ENCODE data around the gene AKAP6.

The AKAP6 gene

DNA sequence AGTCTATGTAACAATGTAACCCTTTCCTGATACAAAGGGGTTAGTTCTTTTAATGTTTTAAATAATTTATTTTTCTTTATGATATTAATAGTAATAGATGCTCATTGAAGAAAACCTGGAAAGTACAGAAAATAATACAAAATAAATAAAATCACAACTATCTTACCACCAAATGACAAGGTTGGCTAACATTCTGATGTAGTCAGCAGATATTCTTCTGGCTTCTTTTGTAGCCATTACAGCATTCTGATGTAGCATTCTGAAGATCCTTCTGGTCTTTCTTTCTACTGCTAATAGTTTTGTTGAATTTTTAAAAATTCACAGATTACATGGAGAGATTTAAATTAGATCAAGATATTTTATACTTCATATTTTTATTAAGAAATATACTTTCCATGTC lies 301.6 kb downstream of the AKAP6 start:
- DNase-seq, result no peak

DNA sequence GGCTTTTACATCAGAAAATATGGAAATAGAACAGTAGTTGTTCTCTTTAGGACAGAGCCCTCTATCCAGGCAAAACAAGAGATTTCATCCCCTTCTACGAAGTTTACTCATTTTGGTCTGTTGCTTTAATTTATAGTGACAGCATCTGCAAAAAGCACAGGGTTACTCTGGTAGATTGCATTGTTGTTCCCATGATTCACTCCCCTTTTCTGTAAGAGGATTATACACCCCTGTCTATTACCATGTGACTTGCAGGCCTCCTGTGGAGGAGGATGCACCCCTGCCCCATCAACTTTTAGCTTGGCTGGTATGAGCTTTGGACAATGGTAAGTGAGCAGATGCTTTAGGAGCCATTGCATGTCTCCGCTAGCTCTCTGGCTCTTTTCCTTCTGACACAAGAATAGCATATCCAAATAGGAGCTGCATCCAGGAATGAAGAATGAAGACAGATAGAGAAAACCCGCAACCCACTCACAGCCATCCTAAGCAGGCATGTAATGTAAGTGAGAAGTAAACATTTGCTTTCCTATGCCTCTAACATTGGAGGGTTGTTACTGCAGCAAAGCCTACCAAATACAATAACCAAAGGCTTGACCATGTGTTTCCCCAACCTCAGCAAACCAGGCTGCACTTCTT lies 304.2 kb downstream of the AKAP6 start:
- no peak for DNase-seq

- no peak for DNase-seq
Measured at GRCh38 chr14:32633930-32634329, 304.8 kb downstream of the AKAP6 start.

DNA sequence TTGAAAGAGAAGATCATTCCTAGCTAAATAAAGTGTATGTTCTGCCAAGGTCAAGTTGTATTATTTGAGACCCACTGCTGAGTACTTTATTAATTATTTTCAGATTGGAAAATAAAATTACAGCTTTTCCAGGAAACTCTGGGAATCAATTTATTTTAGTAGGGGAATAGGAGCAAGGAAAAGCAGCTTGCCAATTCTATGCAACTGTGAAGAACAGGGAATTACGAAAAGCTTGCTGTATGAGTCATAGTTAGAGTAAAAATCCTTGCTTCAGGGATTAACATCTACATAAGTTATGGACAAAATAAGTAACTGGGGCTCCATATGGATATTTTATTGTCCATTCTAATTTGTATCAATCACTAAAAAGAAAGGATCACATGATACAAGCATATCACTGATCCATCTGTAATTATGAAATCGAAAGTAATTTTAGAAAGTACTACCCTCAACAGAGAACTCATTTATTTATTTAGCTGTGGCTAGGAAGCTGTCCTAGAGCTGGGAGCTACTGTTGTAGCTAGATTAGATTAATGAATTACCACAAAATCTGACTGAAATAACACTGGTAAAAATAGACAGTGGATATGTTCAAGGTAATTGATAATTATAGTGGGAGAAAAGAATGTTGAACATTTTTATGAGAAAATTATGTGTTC lies 306.1 kb downstream of the AKAP6 start:
- DNase-seq, result no peak

GRCh38 chr14:32637582-32637981 lies 308.5 kb downstream of the AKAP6 start:
- no peak for DNase-seq

DNA sequence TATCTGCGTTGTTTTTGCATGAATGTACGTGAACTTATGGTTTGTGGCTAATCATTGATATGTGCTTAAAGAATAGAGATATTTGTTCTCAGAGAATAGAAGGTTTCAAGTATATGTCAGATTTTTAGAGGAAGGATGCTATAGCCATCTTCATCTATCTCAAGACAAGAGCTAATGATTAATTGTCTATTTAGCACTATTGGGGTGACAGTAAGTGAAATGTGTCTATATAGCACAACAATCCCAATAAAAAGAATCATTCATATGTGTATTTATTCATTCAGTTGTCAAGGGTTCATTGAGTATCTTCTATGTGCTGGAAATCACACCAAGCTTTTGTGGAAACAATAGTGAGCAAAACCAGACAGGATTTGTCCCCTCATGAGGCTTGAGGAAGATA lies 310.1 kb downstream of the AKAP6 start:
- DNase-seq, result no peak

GRCh38 chr14:32645551-32645950 lies 316.5 kb downstream of the AKAP6 start:
- no peak for DNase-seq

DNA sequence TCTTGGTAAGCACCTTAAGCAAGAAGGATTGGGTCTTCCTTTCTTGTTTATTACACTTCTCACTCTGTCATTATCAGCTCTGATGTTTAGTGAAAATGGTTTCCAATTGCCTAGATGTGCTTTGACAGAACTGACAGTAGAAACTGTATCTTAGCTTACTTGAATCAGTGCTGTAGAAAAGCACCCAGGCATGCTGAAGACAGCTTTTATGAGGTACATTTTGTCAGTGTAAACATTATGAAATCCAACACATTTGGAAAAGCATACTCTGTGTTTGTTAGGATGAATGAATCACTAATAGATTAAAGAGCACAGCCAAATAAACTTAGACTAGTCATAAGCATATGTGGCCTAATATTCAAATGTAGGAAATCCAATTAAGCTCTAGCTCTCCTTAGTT lies 319.3 kb downstream of the AKAP6 start:
- DNase-seq, result no peak

DNA sequence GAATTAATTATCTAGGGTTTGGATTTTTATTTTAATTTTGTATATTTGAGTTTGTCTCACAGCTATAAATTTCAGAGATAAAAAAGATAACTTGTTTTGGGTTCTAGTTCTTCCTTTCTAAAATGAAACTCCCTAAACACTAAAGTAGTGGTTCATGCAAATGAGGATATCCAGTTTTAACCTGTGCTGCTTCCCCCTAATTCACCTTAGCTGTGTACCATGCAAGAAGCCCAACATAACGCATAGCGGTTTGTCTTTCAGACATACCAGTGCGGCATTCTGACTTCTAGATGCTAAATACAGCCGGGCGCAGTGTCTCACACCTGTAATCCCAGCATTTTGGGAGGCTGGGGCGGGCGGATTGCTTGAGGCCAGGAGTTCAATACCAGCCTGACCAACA lies 320.9 kb downstream of the AKAP6 start:
- no peak for DNase-seq

DNA sequence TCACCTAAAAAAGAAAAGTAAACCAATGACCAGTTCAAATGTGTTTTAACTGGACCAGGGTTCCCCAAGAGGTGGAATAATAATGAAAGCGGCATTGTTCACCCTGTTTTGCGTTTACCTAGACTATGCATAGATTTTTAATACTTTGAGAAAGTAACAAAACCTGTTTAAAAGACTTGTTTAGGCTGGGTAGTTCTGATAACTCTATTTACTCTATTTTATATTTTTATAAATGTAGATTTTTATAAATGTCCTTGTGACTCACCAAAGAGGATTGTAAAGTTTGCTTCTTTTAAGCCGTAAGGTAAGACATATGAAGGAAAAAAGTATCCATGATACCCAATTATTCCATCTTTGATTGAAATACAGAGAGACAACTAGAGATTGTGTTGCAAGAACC lies 321.6 kb downstream of the AKAP6 start:
- DNase-seq, result no peak

- no peak for DNase-seq
Measured at GRCh38 chr14:32654106-32654505, 325.0 kb downstream of the AKAP6 start.

GRCh38 chr14:32656601-32657000 lies 327.5 kb downstream of the AKAP6 start:
- no peak for DNase-seq

DNA sequence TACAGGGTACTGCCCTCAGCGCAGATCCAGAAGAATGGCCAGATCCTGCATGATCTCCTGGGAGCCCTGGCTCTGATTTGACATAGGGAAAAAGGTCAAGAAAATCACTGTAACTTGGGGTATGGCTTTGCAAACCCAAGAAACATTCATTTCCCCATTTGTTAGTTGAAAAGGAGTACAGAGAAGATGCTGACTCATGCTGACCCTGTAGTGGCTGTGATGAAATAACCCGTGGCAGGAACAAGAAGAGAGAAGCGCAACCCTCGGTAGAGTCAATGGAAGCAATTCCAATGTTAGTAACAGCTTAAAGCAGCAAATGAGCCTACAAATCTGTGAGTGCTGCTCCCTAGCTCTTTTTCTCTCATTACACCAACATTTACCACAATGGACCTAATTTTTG lies 328.0 kb downstream of the AKAP6 start:
- DNase-seq, result no peak

GRCh38 chr14:32661216-32661615 lies 332.1 kb downstream of the AKAP6 start:
- DNase-seq, result no peak

GRCh38 chr14:32662211-32662610 lies 333.1 kb downstream of the AKAP6 start:
- no peak for DNase-seq

DNA sequence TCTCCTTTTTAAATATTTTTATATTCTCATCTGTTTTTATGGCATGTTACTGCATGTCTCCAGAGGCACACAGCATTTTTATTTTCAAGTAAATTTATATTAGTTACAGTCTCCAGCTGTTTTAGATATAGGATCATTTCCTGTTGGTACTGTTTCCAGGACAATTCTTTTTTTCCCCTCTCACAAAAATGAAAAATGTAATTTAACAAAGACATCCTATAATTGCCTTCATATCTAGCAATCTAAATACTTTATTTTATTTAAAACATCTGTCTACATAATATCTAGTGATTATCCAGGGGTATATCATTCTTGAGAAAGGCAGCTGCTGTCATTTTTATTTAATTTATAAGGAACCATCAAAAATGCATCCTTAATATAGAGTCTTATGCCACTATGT lies 337.2 kb downstream of the AKAP6 start:
- no peak for DNase-seq

DNA sequence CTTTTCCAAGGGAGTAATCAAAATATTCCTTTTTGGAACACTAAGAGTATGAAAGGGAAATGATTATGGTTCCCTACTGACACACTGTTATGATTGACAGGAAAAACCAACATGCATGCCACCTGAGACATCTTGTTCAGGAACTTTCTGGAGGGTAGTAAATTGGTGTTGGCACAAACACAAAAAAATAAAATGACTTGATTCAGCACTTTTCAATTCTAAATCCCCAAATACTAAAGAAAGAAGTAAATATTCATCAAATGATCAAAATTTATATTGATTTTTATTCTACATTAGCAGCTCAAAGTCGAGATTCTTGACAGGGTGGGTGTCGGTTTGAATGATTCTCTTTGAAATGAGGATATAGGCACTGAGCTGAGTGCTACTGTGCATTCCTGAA lies 338.2 kb downstream of the AKAP6 start:
- DNase-seq, result no peak

- no peak for DNase-seq
Measured at GRCh38 chr14:32667791-32668190, 338.7 kb downstream of the AKAP6 start.

- DNase-seq, result no peak
Measured at GRCh38 chr14:32669391-32669790, 340.3 kb downstream of the AKAP6 start.

GRCh38 chr14:32675433-32675832 lies 346.3 kb downstream of the AKAP6 start:
- DNase-seq, result no peak

DNA sequence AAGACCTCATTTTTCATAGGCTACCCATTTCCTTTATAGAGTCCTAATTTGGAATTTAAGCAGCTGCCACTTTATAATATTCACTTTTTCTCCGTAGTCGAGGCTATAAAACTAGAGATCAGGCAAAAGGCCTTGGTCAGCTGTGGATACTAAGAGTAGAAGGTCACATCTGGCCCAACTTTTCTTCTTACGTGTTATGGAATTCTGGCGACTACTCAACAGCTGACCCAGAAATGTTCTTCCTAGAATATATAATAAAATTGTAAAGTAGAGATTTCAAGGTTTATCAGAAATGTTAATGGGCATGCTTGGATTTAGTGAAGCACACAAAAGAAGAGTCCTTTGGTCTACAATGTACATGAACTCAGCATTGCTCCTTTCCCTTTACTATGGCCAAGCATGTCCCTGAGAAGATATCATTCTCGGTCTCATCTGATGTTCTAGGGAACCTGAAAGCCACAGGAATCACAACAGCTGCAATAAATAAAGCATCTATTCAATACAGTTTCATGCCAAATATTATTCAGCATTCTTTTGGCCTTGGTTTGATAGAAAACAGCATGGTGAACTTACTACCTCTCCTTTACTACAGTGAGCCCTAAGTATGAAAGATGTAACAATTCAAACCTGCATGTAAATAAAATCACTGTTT lies 348.2 kb downstream of the AKAP6 start:
- DNase-seq, result no peak

DNA sequence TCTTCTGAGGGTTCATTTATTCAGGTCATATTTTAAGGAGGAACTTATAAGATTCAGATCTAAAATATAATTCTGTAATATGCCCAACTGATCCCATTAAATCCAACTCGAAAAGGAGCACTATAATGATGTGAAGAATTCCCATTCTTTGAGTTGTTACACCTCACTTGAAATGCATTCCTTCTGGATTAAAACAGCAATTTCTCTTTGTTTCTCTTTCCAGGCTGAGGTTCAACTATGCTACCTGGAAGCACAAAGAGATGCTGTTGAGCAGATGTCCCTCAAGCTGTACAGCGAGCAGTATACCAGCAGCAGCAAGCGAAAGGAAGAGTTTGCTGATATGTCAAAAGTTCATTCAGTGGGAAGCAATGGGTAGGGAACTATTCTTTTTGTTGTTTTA lies 349.0 kb downstream of the AKAP6 start:
- DNase-seq, result no peak

DNA sequence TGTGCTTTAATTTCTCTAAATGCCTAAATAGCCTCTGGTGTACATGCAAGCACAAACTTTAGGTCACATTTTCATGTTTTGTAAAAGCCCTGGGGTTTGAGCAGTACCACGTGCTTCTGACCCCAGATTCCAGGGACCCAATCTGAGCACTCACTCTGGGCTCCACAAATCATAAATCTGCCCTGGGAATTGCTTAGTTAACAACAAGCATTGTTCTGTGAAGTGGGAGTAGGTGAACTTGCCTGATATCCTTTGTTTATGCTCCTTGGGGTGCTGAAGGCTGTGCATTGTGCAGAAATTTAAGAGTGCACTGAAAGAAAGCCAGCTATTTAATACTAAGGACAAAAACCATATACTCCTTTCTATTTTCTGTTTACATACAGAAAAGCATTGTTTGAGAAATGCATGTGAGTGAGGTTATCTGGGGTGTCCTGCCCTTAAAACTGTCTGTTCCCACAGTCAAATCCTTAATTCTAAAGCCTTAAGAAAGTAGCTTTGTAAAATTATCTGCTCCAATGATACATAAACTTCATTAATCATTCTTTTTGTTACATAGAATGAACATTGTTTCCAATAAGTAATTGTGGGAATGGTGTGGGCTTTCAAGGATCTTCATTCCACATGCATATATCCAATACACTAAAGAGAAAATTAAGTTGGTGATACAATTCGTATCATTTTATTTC lies 351.0 kb downstream of the AKAP6 start:
- no peak for DNase-seq

DNA sequence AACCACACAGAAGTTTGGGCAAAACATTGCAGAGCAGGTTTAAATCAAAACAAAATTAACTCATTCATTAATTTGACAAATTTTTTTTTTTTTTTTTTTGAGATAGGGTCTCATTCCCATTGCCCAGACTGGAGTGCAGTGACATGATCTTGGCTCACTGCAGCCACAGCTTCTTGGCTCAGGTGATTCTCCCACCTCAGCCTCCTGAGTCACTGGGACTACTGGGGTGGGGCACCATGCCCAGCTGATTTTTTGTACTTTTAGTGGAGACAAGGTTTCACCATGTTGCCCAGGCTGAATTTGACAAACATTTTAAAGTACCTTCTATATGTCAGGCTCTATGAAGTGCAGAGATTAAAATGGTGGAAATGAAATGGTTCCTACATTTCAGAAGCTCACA lies 352.5 kb downstream of the AKAP6 start:
- no peak for DNase-seq
